ENCODE results near the gene SLC39A3. TPM values are rescaled to one million over a fixed set of nuclear protein-coding genes. Genes with fewer than 3 reads are reported as not detected.

Gene SLC39A3
- total and polyA plus RNA-seq, 10 of the 15 experiments (the other 5 are each of a cell fraction or from before 2014, with no cell fraction given): 0.63 to 67.1 (median 51.2) TPM

- 86% methylated on average over 17 of the region's 17 CpGs for WGBS (ENCODE audit: insufficient coverage, insufficient replicate concordance, low lambda C conversion rate, missing lambda C conversion rate)
- no peak for FAIRE-seq
Measured at GRCh38 chr19:2758601-2759313, 18.9 kb upstream of the SLC39A3 start.

More at GRCh38 chr19:2758601-2759313, 18.9 kb upstream of the SLC39A3 start:
- no peaks in the 10 kb centered on the region for H3K27me3 ChIP-seq (replicated peaks in 1 of 2; ENCODE audit: control insufficient read depth in 2 of 2, insufficient read depth in 2 of 2, low read length in 1 of 2)
- RAD21 ChIA-PET (ENCODE audit: unreplicated experiment): no interaction called here
- no peaks in the 10 kb centered on the region for H3K79me2 ChIP-seq (ENCODE audit: control insufficient read depth, insufficient read depth, low read length)
- H3K27ac ChIP-seq (ENCODE audit: control insufficient read depth, insufficient read depth): no peak overlapping the region
- TSS peak; percentile 46 for BruUV-seq (replicated peaks)
- H3K9ac ChIP-seq (ENCODE audit: control insufficient read depth, insufficient read depth, low read length): no peak overlapping the region
- POLR2A ChIA-PET: interaction anchor here (0.6 kb wide), 1 partner anchor 178 kb away, joined by 3 read pairs; no protein-coding TSS in a partner anchor
- SMC1A ChIA-PET (ENCODE audit: uncharacterized antibody, unreplicated experiment): no interaction called here
- H3K4me2 ChIP-seq (ENCODE audit: control insufficient read depth, insufficient read depth): no peak overlapping the region
- CTCF ChIA-PET: interaction anchor here (0.9 to 1.5 kb wide), 2 partner anchors 9 to 110 kb away, joined by 4 to 5 read pairs; no protein-coding TSS in a partner anchor
- no peak overlapping the region for H3K4me3 ChIP-seq
- DNase-seq (ENCODE audit: low read depth, low spot score) (no peak), ATAC-seq (no peak)
- H3K4me1 ChIP-seq (ENCODE audit: control insufficient read depth, insufficient read depth, low read length): no peaks in the 10 kb centered on the region
- H3K36me3 ChIP-seq (ENCODE audit: control insufficient read depth in 2 of 2, insufficient read depth in 2 of 2, low read length in 1 of 2): peaks cover 8 to 43% of the 10 kb centered on the region in 2 experiments
- TF ChIP-seq PKNOX1 (IDR thresholded peaks at IDR 0.05) (no peak), SIX5 (IDR thresholded peaks at IDR 0.05; ENCODE audit: low read depth, low read length, severe bottlenecking) (no peak), MEF2B (IDR thresholded peaks at IDR 0.05; ENCODE audit: partially characterized antibody, poor library complexity, severe bottlenecking) (no peak), NFXL1 (IDR thresholded peaks at IDR 0.05; ENCODE audit: borderline replicate concordance) (no peak), CHD1 (IDR thresholded peaks at IDR 0.05; ENCODE audit: low read depth, low read length) (no peak), NKRF (conservative IDR thresholded peaks at IDR 0.05) (no peak)
- in situ Hi-C loops (cut with MboI): no loop called here
- H2AFZ ChIP-seq (ENCODE audit: control insufficient read depth, low read depth, low read length): no peak overlapping the region
- H3K9me3 ChIP-seq (replicated peaks; ENCODE audit: control insufficient read depth, insufficient read depth, low read length): no peaks in the 10 kb centered on the region
- intact Hi-C loops (cut with micrococcal nuclease; ENCODE audit: unreplicated experiment): no loop called here
- H4K20me1 ChIP-seq (ENCODE audit: control insufficient read depth, insufficient read depth): no peaks in the 10 kb centered on the region

Measured in GM12878 (cell line).